Neural cell (in vitro differentiated cells): Measurements from ENCODE around the gene LGI4.
"Not testable (repeated sequence)": the region's sequence is repeated elsewhere in the genome, so short reads cannot be mapped to it uniquely, and the experiment has no call there.

ENCODE experiments used
- CTCF ChIP-seq: fragments of 450-650 bp; IDR thresholded peaks from 2 replicates; pipeline ENCODE4 v1.5.1; 2014; ENCODE audit warnings: antibody characterized with exemption, mild to moderate bottlenecking, moderate library complexity; ENCODE audit not compliant: poor library complexity, severe bottlenecking
- EP300 ChIP-seq: fragments of 450-650 bp; conservative IDR thresholded peaks from 2 replicates; pipeline ENCODE4 v1.6.1; 2014; ENCODE audit warnings: antibody characterized with exemption, mild to moderate bottlenecking, moderate library complexity; ENCODE audit not compliant: poor library complexity, severe bottlenecking
- EZH2 ChIP-seq: fragments of 200-600, 300-800 bp; shearing (Covaris generic), sonication (generic); IDR thresholded peaks from 2 replicates; pipeline ENCODE4 v1.6.1; 2014; ENCODE audit warnings: antibody characterized with exemption, low read length, borderline replicate concordance, mild to moderate bottlenecking; ENCODE audit not compliant: insufficient read depth, poor library complexity, severe bottlenecking
- MXI1 ChIP-seq: fragments of 450-650 bp; conservative IDR thresholded peaks from 2 replicates; pipeline ENCODE4 v1.6.1; 2014; ENCODE audit warnings: antibody characterized with exemption, mild to moderate bottlenecking; ENCODE audit not compliant: poor library complexity, severe bottlenecking
- POLR2AphosphoS5 ChIP-seq: IDR thresholded peaks from 2 replicates; pipeline ENCODE4 v1.6.1; 2012
- RAD21 ChIP-seq: fragments of 450-650 bp; conservative IDR thresholded peaks from 2 replicates; pipeline ENCODE4 v1.6.1; 2014; ENCODE audit warnings: antibody characterized with exemption, mild to moderate bottlenecking, moderate library complexity
- REST ChIP-seq: IDR thresholded peaks from 2 replicates; pipeline ENCODE4 v1.6.1; 2012; ENCODE audit warnings: borderline replicate concordance
- SMC3 ChIP-seq: fragments of 450-650 bp; conservative IDR thresholded peaks from 2 replicates; pipeline ENCODE4 v1.6.1; 2014; ENCODE audit warnings: antibody characterized with exemption, mild to moderate bottlenecking, moderate library complexity; ENCODE audit not compliant: poor library complexity

GRCh38 chr19:35153129-35153522 is 18.3 kb upstream of the LGI4 start:
- TF ChIP-seq CTCF, REST, SMC3, RAD21, MXI1, EZH2, POLR2AphosphoS5, EP300: not testable (repeated sequence)
